Measurements from ENCODE around the gene RNF31.

The RNF31 gene

DNA sequence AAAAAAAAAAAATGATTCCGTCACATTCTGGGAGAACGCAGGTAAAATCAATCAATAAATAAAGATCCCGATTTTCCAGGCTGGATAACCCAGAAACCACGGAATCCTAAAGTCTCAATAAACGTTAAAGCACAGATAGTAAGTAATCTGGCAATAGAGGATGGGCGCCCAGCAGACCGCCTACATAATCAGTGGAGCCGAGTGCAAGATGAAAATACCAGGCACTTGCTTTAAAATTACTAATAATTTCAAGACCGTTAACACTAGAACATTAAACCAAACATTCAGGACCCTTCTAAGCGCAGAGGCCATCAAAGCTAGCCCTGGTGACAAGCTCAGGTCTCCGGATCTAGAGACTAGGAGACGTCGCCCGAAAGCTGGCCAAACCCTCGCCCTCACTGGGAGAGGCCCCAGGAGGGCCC, 33.9 kb upstream of the RNF31 start:
- peak overlapping the region; percentile 75 for H3K4me3 ChIP-seq (ENCODE audit: low read depth, low read length)
- TF ChIP-seq, protein P1, sequence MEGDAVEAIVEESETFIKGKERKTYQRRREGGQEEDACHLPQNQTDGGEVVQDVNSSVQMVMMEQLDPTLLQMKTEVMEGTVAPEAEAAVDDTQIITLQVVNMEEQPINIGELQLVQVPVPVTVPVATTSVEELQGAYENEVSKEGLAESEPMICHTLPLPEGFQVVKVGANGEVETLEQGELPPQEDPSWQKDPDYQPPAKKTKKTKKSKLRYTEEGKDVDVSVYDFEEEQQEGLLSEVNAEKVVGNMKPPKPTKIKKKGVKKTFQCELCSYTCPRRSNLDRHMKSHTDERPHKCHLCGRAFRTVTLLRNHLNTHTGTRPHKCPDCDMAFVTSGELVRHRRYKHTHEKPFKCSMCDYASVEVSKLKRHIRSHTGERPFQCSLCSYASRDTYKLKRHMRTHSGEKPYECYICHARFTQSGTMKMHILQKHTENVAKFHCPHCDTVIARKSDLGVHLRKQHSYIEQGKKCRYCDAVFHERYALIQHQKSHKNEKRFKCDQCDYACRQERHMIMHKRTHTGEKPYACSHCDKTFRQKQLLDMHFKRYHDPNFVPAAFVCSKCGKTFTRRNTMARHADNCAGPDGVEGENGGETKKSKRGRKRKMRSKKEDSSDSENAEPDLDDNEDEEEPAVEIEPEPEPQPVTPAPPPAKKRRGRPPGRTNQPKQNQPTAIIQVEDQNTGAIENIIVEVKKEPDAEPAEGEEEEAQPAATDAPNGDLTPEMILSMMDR (IDR thresholded peaks at IDR 0.05; ENCODE audit: low read depth, low read length, missing control alignments): no peak
- no peak for DNase-seq (ENCODE audit: low read depth)

DNA sequence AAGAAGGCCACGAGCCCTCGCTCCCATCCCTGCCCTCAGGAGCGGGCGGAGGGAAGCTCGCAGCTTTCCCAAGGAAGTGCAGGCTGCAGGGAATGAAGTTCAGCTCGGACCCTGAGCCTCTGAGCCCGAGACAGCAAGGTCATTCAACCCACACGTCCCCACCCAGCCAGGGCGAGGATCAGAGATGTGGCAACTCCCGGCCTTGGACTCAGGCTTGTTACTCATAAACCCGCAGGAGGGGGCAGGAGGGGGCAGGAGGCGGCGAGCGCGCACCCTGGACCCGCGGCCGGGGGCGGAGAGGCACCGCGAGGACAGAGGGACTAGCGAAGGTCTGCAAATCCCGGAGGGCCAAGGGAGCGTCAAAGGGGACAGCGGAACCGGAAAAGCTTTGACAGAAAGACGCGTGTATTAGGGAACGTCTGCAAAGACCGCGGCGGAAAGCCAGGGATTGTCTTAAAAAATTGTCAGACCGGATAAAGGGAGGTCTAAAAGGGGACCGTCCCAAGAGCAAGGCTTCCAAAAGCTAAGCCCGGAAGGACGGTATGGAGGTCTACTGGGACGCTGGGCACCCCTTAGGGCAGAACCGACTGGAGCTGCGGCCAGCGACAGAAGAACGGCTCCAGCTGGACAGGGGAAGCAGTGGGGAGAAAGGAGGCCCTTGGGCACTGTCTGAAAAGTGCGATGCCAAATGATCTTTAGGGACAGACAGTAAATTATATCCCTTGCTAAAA, 33.3 kb upstream of the RNF31 start:
- H3K4me3 ChIP-seq (ENCODE audit: low read depth, low read length): peak overlapping the region; percentile 75
- peak; percentile 82 for DNase-seq (ENCODE audit: low read depth)
- TF ChIP-seq, protein P1 (IDR thresholded peaks at IDR 0.05; ENCODE audit: low read depth, low read length, missing control alignments): no peak

DNA sequence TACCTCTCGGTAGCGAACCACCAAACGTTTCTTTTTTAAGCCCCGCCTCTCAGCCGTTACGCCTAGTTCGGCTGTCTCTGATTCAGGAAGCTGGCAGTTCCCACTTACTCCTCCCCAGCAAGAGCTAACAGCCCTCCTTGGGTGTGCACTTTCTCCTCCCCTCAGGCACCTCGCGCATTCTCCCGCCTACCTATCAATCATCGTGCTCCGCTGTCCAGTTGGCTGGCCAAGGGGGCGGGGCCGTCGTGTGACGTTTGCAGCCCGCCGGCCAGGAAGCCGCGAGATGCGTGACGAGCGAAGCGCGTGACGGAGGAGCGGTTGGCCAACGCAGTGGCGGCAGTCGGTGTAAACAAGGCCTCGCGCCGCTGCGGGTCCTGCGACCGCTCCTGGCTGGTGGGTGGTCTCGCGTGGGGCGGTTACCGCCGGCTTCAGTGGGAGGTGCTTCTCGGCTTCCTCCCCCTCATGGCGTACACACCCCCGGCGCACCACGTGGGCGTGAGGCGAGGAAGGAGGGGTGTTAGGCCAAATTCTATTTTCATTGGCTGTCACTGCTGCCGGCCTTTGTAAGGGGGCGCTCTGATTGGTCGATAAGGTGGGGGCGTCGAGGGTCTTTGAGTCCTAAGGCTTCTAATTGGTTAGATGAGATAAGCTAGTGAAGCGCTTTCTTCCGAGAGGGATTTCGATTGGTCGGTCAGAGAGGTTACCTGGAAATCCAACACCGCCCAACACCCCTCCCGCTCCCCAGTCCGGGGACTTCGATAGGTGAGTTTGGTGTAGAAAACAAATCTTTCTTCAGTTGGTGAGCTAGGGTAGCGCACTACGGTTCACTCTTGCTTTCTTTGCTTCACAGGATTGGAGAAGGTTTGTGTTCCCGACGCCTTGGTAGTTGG, 32.5 kb upstream of the RNF31 start, which contains the start of the genes DCAF11 and NRL:
TSS of gene DCAF11 (plus strand) at position 246 of the 890 bp plus-strand sequence. CDS start 818 bp downstream, outside the sequence.
TSS of gene NRL (minus strand) at position 418 of the 890 bp plus-strand sequence. CDS start 32,101 bp downstream, outside the sequence.
- peak within 1 kb of the TSS; percentile 75 for H3K4me3 ChIP-seq (ENCODE audit: low read depth, low read length)

DNA sequence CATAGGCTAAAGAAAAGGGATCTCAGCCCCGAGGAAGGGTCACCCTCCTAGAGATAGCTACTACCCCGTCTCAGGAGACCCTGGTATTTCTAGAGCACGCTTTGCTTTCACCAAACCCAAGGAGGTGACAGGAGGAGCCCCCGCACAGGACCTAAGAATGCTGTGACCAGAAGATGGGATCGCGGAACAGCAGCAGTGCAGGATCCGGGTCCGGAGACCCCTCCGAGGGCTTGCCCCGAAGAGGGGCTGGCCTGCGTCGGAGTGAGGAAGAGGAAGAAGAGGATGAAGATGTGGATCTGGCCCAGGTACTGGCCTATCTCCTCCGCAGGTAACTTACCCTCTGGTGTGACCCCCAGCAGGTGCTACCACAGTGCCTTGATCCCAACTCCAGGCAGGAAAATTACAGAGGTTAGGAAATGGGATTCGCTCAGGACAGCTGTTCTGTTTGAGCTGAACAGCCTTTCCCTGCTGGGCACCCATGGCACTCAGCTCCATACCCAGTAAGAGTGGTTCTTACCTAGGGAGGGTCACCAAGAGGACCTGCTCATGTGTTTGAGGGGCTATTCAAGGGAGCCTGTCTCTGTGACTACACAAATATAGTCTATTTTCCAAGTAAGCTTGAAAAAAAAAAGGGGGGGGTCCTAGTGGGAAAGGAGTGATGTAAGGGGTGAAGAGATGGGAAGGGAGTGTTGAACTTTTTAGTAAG, 31.7 kb upstream of the RNF31 start:
- DNase-seq (ENCODE audit: low read depth): no peak
- peak overlapping the region; percentile 75 for H3K4me3 ChIP-seq (ENCODE audit: low read depth, low read length)
- TF ChIP-seq, protein P1 (IDR thresholded peaks at IDR 0.05; ENCODE audit: low read depth, low read length, missing control alignments): no peak

More for the DNA sequence above, 32.5 kb upstream of the RNF31 start, which contains the start of the genes DCAF11 and NRL:
- DNase-seq (ENCODE audit: low read depth): peak; percentile 100
- TF ChIP-seq, protein P1 (IDR thresholded peaks at IDR 0.05; ENCODE audit: low read depth, low read length, missing control alignments): no peak

DNA sequence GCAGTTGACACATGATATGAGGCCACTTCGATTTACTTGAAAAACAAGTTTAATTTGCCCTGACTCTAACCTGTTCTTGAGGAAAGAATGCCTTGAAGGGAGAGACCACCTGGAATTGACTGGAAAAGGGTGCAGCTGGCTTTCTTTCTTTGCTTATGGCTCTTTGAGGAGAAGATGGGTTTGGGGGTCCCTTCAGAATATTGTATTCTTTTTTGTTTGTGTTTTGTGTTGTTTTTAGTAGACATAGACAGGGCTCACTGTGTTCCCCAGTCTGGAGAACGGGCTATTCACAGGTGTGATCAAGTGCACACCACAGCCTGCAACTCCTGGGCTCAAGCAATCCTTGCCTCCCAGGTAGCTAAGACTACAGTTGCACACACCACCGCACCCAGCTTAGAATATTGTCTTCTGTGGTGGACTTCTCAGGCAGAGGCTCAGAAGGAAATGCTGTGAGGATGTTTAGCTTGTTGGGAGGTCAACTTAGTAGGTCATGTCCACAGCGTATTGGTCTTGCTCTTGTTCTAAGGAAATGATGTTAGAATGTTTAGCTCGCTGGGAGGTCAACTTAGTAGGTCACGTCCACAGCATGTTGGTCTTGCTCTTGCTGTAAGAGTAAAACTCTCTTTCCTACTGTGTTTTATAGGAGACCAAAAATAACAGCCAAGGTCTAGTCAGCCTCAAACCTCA, 31.0 kb upstream of the RNF31 start:
- TF ChIP-seq, protein P1 (IDR thresholded peaks at IDR 0.05; ENCODE audit: low read depth, low read length, missing control alignments): no peak
- DNase-seq (ENCODE audit: low read depth): no peak
- peak overlapping the region; percentile 75 for H3K4me3 ChIP-seq (ENCODE audit: low read depth, low read length)

DNA sequence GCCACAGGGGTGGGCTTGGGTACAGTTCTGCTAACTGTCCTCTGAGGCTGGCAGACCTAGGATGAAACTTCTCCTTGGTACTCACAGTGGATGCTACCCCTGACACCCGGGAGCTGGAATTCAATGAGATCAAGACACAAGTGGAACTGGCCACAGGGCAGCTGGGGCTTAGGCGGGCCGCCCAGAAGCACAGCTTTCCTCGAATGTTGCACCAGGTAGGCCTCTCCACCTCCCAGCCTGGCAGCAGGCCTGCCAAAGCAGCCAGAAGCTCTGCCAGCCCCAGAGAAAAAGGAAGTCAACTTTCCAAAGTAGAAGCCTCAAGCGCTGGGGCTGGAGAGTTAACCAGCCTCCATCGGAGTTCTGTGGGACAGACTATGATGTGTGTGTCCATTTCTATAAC, 30.1 kb upstream of the RNF31 start:
- DNase-seq (ENCODE audit: low read depth): no peak
- no peak overlapping the region for H3K4me3 ChIP-seq (ENCODE audit: low read depth, low read length)
- TF ChIP-seq, protein P1 (IDR thresholded peaks at IDR 0.05; ENCODE audit: low read depth, low read length, missing control alignments): no peak
